Measurements from ENCODE around the gene CELSR1.

Gene CELSR1

GRCh38 chr22:46537225-46537945, at the start of gene CELSR1:
TSS of gene CELSR1 (minus strand) at chr22:46537620. CDS start at chr22:46537170, 450 bp downstream.
- Histone ChIP-seq H3K36me3 (ENCODE audit: insufficient read depth, low read length) (peaks cover 13% of the 10 kb centered on the region), H3K4me1 (ENCODE audit: insufficient read depth, low read length) (peaks cover 10% of the 10 kb centered on the region), H2AFZ (ENCODE audit: low read depth, low read length) (peak within 1 kb of the TSS; percentile 53), H3K27me3 (ENCODE audit: insufficient read depth, low read length) (no peaks in the 10 kb centered on the region), H3K9me3 (ENCODE audit: low read length) (peaks cover 28% of the 10 kb centered on the region), H3K4me3 (ENCODE audit: low read length) (peak within 1 kb of the TSS; percentile 38)

GRCh38 chr22:46587061-46587460, 49.6 kb upstream of the CELSR1 start:
- no peaks in the 10 kb centered on the region for H3K36me3 ChIP-seq (ENCODE audit: insufficient read depth, low read length)

GRCh38 chr22:46586531-46587011, 49.2 kb upstream of the CELSR1 start:
- Histone ChIP-seq H3K4me3 (ENCODE audit: low read length) (no peak overlapping the region), H3K4me1 (ENCODE audit: insufficient read depth, low read length) (peaks cover 10% of the 10 kb centered on the region), H3K36me3 (ENCODE audit: insufficient read depth, low read length) (no peaks in the 10 kb centered on the region), H2AFZ (ENCODE audit: low read depth, low read length) (no peak overlapping the region), H3K9me3 (ENCODE audit: low read length) (peaks cover 4% of the 10 kb centered on the region), H3K27me3 (ENCODE audit: insufficient read depth, low read length) (no peaks in the 10 kb centered on the region)

More at GRCh38 chr22:46587061-46587460, 49.6 kb upstream of the CELSR1 start:
- Histone ChIP-seq H2AFZ (ENCODE audit: low read depth, low read length) (no peak overlapping the region), H3K9me3 (ENCODE audit: low read length) (peaks cover 4% of the 10 kb centered on the region), H3K4me1 (ENCODE audit: insufficient read depth, low read length) (peaks cover 10% of the 10 kb centered on the region), H3K4me3 (ENCODE audit: low read length) (no peak overlapping the region), H3K27me3 (ENCODE audit: insufficient read depth, low read length) (no peaks in the 10 kb centered on the region)

GRCh38 chr22:46586123-46586519, 48.7 kb upstream of the CELSR1 start:
- no peaks in the 10 kb centered on the region for H3K27me3 ChIP-seq (ENCODE audit: insufficient read depth, low read length)
- no peaks in the 10 kb centered on the region for H3K36me3 ChIP-seq (ENCODE audit: insufficient read depth, low read length)
- no peak overlapping the region for H2AFZ ChIP-seq (ENCODE audit: low read depth, low read length)
- peaks cover 10% of the 10 kb centered on the region for H3K4me1 ChIP-seq (ENCODE audit: insufficient read depth, low read length)
- peaks cover 4% of the 10 kb centered on the region for H3K9me3 ChIP-seq (ENCODE audit: low read length)
- H3K4me3 ChIP-seq (ENCODE audit: low read length) = no peak overlapping the region

GRCh38 chr22:46585340-46586122, 48.1 kb upstream of the CELSR1 start:
- H3K4me1 ChIP-seq (ENCODE audit: insufficient read depth, low read length) = peaks cover 10% of the 10 kb centered on the region
- H2AFZ ChIP-seq (ENCODE audit: low read depth, low read length) = no peak overlapping the region
- H3K9me3 ChIP-seq (ENCODE audit: low read length) = peaks cover 4% of the 10 kb centered on the region
- no peaks in the 10 kb centered on the region for H3K27me3 ChIP-seq (ENCODE audit: insufficient read depth, low read length)
- no peak overlapping the region for H3K4me3 ChIP-seq (ENCODE audit: low read length)
- H3K36me3 ChIP-seq (ENCODE audit: insufficient read depth, low read length) = no peaks in the 10 kb centered on the region

GRCh38 chr22:46584081-46584921, 46.9 kb upstream of the CELSR1 start:
- peaks cover 4% of the 10 kb centered on the region for H3K9me3 ChIP-seq (ENCODE audit: low read length)
- H2AFZ ChIP-seq (ENCODE audit: low read depth, low read length) = no peak overlapping the region
- H3K4me1 ChIP-seq (ENCODE audit: insufficient read depth, low read length) = peaks cover 14% of the 10 kb centered on the region
- H3K36me3 ChIP-seq (ENCODE audit: insufficient read depth, low read length) = no peaks in the 10 kb centered on the region
- H3K4me3 ChIP-seq (ENCODE audit: low read length) = no peak overlapping the region
- no peaks in the 10 kb centered on the region for H3K27me3 ChIP-seq (ENCODE audit: insufficient read depth, low read length)

- Histone ChIP-seq H3K4me1 (ENCODE audit: insufficient read depth, low read length) (peaks cover 19% of the 10 kb centered on the region), H3K36me3 (ENCODE audit: insufficient read depth, low read length) (no peaks in the 10 kb centered on the region), H3K4me3 (ENCODE audit: low read length) (no peak overlapping the region), H3K27me3 (ENCODE audit: insufficient read depth, low read length) (no peaks in the 10 kb centered on the region), H2AFZ (ENCODE audit: low read depth, low read length) (no peak overlapping the region), H3K9me3 (ENCODE audit: low read length) (peaks cover 4% of the 10 kb centered on the region)
Measured at GRCh38 chr22:46583571-46583970, 46.2 kb upstream of the CELSR1 start.

GRCh38 chr22:46582281-46582933, 45.0 kb upstream of the CELSR1 start:
- H3K4me3 ChIP-seq (ENCODE audit: low read length) = no peak overlapping the region
- no peak overlapping the region for H2AFZ ChIP-seq (ENCODE audit: low read depth, low read length)
- peaks cover 4% of the 10 kb centered on the region for H3K9me3 ChIP-seq (ENCODE audit: low read length)
- no peaks in the 10 kb centered on the region for H3K27me3 ChIP-seq (ENCODE audit: insufficient read depth, low read length)
- no peaks in the 10 kb centered on the region for H3K36me3 ChIP-seq (ENCODE audit: insufficient read depth, low read length)
- peaks cover 30% of the 10 kb centered on the region for H3K4me1 ChIP-seq (ENCODE audit: insufficient read depth, low read length)

- Histone ChIP-seq H3K36me3 (ENCODE audit: insufficient read depth, low read length) (no peaks in the 10 kb centered on the region), H3K9me3 (ENCODE audit: low read length) (peaks cover 4% of the 10 kb centered on the region), H2AFZ (ENCODE audit: low read depth, low read length) (no peak overlapping the region), H3K27me3 (ENCODE audit: insufficient read depth, low read length) (no peaks in the 10 kb centered on the region), H3K4me1 (ENCODE audit: insufficient read depth, low read length) (peaks cover 30% of the 10 kb centered on the region), H3K4me3 (ENCODE audit: low read length) (no peak overlapping the region)
Measured at GRCh38 chr22:46581538-46582244, 44.3 kb upstream of the CELSR1 start.

GRCh38 chr22:46580940-46581537, 43.6 kb upstream of the CELSR1 start:
- H3K4me1 ChIP-seq (ENCODE audit: insufficient read depth, low read length) = peaks cover 30% of the 10 kb centered on the region

GRCh38 chr22:46579751-46580449, 42.5 kb upstream of the CELSR1 start:
- Histone ChIP-seq H2AFZ (ENCODE audit: low read depth, low read length) (no peak overlapping the region), H3K4me3 (ENCODE audit: low read length) (no peak overlapping the region), H3K27me3 (ENCODE audit: insufficient read depth, low read length) (no peaks in the 10 kb centered on the region), H3K4me1 (ENCODE audit: insufficient read depth, low read length) (peaks cover 29% of the 10 kb centered on the region), H3K9me3 (ENCODE audit: low read length) (peaks cover 4% of the 10 kb centered on the region), H3K36me3 (ENCODE audit: insufficient read depth, low read length) (no peaks in the 10 kb centered on the region)

More at GRCh38 chr22:46580940-46581537, 43.6 kb upstream of the CELSR1 start:
- Histone ChIP-seq H3K36me3 (ENCODE audit: insufficient read depth, low read length) (no peaks in the 10 kb centered on the region), H2AFZ (ENCODE audit: low read depth, low read length) (no peak overlapping the region), H3K9me3 (ENCODE audit: low read length) (peaks cover 4% of the 10 kb centered on the region), H3K4me3 (ENCODE audit: low read length) (no peak overlapping the region), H3K27me3 (ENCODE audit: insufficient read depth, low read length) (no peaks in the 10 kb centered on the region)

Data from neuron (in vitro differentiated cells).